ENCODE measurements around the gene HOXA9. TPM values are rescaled to one million over a fixed set of nuclear protein-coding genes. Genes with fewer than 3 reads are reported as not detected.
A peak's percentile ranks its signal among the peaks of the same experiment; 100 is the strongest.

The HOXA9 gene
- total and polyA plus RNA-seq, 2 of the 4 experiments (the other 2 are of a cell fraction), result 0.18 to 0.32 TPM

DNA sequence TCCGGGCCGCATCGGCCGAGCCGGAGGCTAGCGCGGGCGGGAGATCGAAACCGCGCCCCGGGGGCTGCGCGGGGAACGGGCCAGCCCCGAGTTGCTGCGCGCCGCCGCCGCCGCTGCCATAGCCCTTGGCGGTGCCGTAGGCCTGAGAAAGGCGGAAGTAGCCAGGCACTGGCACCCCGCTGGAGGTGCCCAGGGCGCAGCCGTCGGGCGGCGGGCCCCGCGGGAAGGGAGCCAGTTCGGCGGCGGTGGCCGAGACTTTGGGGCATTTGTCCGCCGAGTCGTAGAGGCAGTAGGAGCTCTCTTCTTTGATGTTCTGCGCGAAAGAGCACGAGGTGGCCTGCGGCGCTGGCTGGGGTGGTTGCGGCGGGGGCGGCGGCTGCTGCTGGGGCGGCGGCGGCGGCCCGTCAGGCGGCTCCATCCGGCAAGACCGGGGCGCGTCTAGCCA, 8.2 kb upstream of the HOXA9 start (continued):
- TF ChIP-seq RCOR1 (IDR thresholded peaks at IDR 0.05; ENCODE audit: insufficient replicate concordance, low read length), result no peak

DNA sequence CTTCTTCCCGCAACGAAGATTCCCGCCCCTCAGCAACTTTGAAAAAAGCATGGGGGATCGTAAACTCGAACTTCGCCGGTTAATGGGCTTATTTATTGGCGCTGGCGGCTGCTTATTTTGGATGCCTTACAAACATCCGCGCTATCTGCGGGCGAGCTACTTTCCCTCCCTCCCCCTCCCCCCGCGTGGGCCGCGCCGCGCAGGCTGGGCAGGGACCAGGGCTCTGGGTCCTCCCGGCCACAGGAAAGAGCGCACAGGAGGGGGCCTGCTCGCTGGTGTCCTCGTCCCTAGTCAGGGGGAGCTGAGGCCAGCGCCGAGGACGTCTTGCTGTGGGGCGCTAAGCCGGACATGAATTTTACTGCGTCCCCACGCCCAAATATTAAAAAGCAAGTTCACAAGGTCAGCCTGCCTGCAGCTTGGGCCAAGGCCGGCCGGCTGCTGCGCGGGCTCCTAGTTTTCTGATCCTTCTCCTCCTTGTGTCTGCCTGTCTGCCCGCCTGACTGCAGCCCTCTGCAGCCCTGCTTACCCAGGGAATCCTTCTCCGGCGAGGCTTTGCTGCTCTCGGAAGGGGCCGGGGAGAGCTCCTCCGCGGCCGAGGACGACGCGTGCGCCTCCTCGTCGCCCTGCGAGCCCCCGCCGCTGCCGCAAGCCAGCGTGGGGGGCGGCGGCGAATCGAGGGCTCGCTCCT, 7.6 kb upstream of the HOXA9 start:
- WGBS, 2 experiments (ENCODE audit: extremely low coverage in 2 of 2, insufficient read length in 1 of 2), result 10% methylated on average over 32 of the region's 58 CpGs; no CpG with 5 or more reads in 1 of the 2 experiments
- Histone ChIP-seq H3K4me3 (ENCODE audit: insufficient read depth, low read depth, low read length) (peak overlapping the region; percentile 38), H3K27ac (ENCODE audit: insufficient read depth, low read length) (no peak overlapping the region), H3K36me3 (ENCODE audit: control insufficient read depth, insufficient read depth, low read length) (no peaks in the 10 kb centered on the region), H3K23ac (ENCODE audit: low read depth, low read length) (no peak overlapping the region), H4K8ac (ENCODE audit: low read depth in 2 of 2, low read length in 2 of 2) (no peak overlapping the region), H4K20me1 (ENCODE audit: insufficient read depth, low read length) (peaks cover 19% of the 10 kb centered on the region; the same call in 1 of the 2 replicates), H2AFZ (replicated peaks; ENCODE audit: low read length, poor library complexity) (peak overlapping the region; percentile 54), H2BK120ac (ENCODE audit: low read depth, low read length) (no peak overlapping the region), H3K9me3 (ENCODE audit: control insufficient read depth, insufficient read depth, low read length) (peaks cover 16% of the 10 kb centered on the region; the same call in 1 of the 2 replicates), H3K27me3 (ENCODE audit: control insufficient read depth, insufficient read depth, low read length) (peaks cover 93% of the 10 kb centered on the region), H3K79me1 (ENCODE audit: low read depth in 1 of 2, low read length in 2 of 2) (no peaks in the 10 kb centered on the region), H3K9me1 (ENCODE audit: insufficient read depth, low read length) (no peaks in the 10 kb centered on the region), H4K91ac (ENCODE audit: insufficient read depth, low read depth, low read length) (no peak overlapping the region), H2BK20ac (ENCODE audit: low read depth, low read length) (no peak overlapping the region), H2BK5ac (ENCODE audit: low read depth, low read length, poor library complexity, severe bottlenecking) (no peak overlapping the region), H3K4ac (ENCODE audit: low read depth, low read length) (no peak overlapping the region), H2AK9ac (replicated peaks; ENCODE audit: low read depth, low read length, poor library complexity) (no peak overlapping the region), H3K4me1 (ENCODE audit: control insufficient read depth, insufficient read depth, low read length) (no peaks in the 10 kb centered on the region), H2AK5ac (ENCODE audit: low read depth, low read length) (no peak overlapping the region), H3K18ac (ENCODE audit: low read depth, low read length) (no peak overlapping the region), H3K14ac (replicated peaks; ENCODE audit: low read depth, low read length) (no peak overlapping the region), H4K5ac (ENCODE audit: low read depth, low read length) (no peak overlapping the region), H2BK15ac (ENCODE audit: low read depth, low read length) (no peak overlapping the region), H3K4me2 (ENCODE audit: low read depth, low read length) (peak overlapping the region; percentile 46), H3K9ac (ENCODE audit: low read depth, low read length) (no peak overlapping the region), H3K56ac (ENCODE audit: extremely low read depth, insufficient read depth, low read length) (no peak overlapping the region)
- DNase-seq (no peak), ATAC-seq (ENCODE audit: low read depth) (peak; percentile 70)
- ChIA-PET POLR2A (ENCODE audit: unreplicated experiment) (no interaction called here), CTCF (no interaction called here)
- in situ Hi-C loops (cut with MboI; ENCODE audit: low sequenced_read_pairs), result no loop called here
- BruUV-seq (replicated peaks), result no TSS peak
- intact Hi-C loops (cut with micrococcal nuclease), result no loop called here
- TF ChIP-seq, protein P1, sequence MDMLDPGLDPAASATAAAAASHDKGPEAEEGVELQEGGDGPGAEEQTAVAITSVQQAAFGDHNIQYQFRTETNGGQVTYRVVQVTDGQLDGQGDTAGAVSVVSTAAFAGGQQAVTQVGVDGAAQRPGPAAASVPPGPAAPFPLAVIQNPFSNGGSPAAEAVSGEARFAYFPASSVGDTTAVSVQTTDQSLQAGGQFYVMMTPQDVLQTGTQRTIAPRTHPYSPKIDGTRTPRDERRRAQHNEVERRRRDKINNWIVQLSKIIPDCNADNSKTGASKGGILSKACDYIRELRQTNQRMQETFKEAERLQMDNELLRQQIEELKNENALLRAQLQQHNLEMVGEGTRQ (IDR thresholded peaks at IDR 0.05; ENCODE audit: low read depth, low read length), result no peak
- no peak for TF ChIP-seq RCOR1 (IDR thresholded peaks at IDR 0.05; ENCODE audit: insufficient replicate concordance, low read length)
- no peak for TF ChIP-seq SMC3 (IDR thresholded peaks at IDR 0.05; ENCODE audit: low read depth, low read length)
- no peak for TF ChIP-seq FOS (IDR thresholded peaks at IDR 0.05; ENCODE audit: low read depth, low read length)
- no peak for TF ChIP-seq RFX5 (IDR thresholded peaks at IDR 0.05; ENCODE audit: low read depth, low read length)
- TF ChIP-seq MAFK (IDR thresholded peaks at IDR 0.05; ENCODE audit: low read depth, low read length), result no peak
- TF ChIP-seq POLR2A (IDR thresholded peaks at IDR 0.05; ENCODE audit: low read depth, low read length), result no peak
- TF ChIP-seq RAD21 (IDR thresholded peaks at IDR 0.05; ENCODE audit: low read length), result no peak
- TF ChIP-seq, protein P2, sequence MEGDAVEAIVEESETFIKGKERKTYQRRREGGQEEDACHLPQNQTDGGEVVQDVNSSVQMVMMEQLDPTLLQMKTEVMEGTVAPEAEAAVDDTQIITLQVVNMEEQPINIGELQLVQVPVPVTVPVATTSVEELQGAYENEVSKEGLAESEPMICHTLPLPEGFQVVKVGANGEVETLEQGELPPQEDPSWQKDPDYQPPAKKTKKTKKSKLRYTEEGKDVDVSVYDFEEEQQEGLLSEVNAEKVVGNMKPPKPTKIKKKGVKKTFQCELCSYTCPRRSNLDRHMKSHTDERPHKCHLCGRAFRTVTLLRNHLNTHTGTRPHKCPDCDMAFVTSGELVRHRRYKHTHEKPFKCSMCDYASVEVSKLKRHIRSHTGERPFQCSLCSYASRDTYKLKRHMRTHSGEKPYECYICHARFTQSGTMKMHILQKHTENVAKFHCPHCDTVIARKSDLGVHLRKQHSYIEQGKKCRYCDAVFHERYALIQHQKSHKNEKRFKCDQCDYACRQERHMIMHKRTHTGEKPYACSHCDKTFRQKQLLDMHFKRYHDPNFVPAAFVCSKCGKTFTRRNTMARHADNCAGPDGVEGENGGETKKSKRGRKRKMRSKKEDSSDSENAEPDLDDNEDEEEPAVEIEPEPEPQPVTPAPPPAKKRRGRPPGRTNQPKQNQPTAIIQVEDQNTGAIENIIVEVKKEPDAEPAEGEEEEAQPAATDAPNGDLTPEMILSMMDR (conservative IDR thresholded peaks at IDR 0.05; ENCODE audit: low read depth, low read length), result no peak
- no peak for TF ChIP-seq CEBPB (IDR thresholded peaks at IDR 0.05; ENCODE audit: low read depth, low read length)
- no peak for TF ChIP-seq MXI1 (IDR thresholded peaks at IDR 0.05; ENCODE audit: borderline replicate concordance, low read depth, low read length)
- dilution Hi-C loops (cut with HindIII; ENCODE audit: low sequenced_read_pairs, unreplicated experiment), result no loop called here

Measured in IMR-90 (cell line).